Measurements from ENCODE around the gene ENTPD6.

Gene ENTPD6

DNA sequence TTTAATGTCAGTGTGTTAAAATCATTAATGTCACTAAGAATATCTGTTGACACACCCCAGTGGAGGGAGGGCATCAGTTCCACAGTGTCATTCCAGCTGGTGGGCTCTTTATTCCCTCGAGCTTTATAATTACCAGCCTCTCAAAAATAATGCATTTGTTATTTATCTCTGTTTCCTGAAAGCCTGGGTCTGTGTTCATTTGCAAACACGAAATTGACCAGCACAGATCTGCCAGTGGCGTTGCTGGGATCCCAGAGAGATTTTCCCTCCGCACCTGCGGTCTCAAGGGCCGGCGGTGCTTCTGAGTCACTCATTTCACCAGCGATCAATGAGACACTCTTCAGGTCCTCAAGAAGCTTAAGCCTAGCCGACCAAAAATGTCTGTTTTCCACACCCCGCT, 46.7 kb downstream of the ENTPD6 start:
- Histone ChIP-seq H4K20me1 (ENCODE audit: insufficient read depth, low read length) (no peaks in the 10 kb centered on the region), H3K4me1 (ENCODE audit: low read length) (peaks cover 15% of the 10 kb centered on the region), H3K27me3 (ENCODE audit: low read depth, low read length) (peaks cover 33% of the 10 kb centered on the region), H3K9me3 (ENCODE audit: insufficient read depth, low read length) (no peaks in the 10 kb centered on the region), H3K4me2 (ENCODE audit: low read length) (no peak overlapping the region), H3K36me3 (replicated peaks; ENCODE audit: low read depth, low read length) (no peaks in the 10 kb centered on the region), H3K79me2 (ENCODE audit: low read length) (no peaks in the 10 kb centered on the region), H2AFZ (ENCODE audit: low read depth, low read length) (no peak overlapping the region), H3K9ac (ENCODE audit: low read length) (no peak overlapping the region), H3K4me3 (ENCODE audit: low read length) (no peak overlapping the region), H3K27ac (ENCODE audit: low read length) (no peak overlapping the region)
- TF ChIP-seq, protein P1, sequence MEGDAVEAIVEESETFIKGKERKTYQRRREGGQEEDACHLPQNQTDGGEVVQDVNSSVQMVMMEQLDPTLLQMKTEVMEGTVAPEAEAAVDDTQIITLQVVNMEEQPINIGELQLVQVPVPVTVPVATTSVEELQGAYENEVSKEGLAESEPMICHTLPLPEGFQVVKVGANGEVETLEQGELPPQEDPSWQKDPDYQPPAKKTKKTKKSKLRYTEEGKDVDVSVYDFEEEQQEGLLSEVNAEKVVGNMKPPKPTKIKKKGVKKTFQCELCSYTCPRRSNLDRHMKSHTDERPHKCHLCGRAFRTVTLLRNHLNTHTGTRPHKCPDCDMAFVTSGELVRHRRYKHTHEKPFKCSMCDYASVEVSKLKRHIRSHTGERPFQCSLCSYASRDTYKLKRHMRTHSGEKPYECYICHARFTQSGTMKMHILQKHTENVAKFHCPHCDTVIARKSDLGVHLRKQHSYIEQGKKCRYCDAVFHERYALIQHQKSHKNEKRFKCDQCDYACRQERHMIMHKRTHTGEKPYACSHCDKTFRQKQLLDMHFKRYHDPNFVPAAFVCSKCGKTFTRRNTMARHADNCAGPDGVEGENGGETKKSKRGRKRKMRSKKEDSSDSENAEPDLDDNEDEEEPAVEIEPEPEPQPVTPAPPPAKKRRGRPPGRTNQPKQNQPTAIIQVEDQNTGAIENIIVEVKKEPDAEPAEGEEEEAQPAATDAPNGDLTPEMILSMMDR (IDR thresholded peaks at IDR 0.05; ENCODE audit: low read depth, low read length) = no peak
- no peak for TF ChIP-seq EZH2phosphoT487 (IDR thresholded peaks at IDR 0.05; ENCODE audit: low read depth)

DNA sequence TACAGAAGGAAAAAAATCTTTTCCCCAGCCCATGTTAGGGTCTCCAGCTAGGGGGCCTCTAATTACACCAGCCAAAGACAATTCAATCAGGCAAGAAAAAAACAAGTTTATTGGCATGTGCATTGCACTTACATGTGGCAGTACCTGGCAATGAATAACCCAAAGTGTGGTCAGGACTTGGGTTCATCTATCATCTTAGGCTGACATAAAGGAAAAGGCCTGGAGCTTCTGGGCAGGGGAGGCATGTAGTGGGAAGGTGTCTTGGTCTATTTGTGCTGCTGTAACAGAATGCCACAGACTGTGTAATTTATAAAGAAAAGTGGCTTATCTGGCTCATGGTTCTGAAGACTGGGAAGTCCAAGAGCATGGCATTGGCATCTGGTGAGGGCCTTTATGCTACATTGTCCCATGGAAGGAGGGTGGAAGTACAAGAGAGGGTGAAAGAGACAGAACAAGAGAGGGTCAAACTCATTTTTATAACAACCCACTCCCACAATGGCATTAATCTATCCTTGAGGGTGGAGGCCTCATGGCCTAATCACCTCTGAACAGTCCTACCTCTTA, 48.0 kb downstream of the ENTPD6 start:
- no peak overlapping the region for H3K9ac ChIP-seq (ENCODE audit: low read length)
- H3K79me2 ChIP-seq (ENCODE audit: low read length) = peaks cover under 1% of the 10 kb centered on the region; the same call in 1 of the 2 replicates

DNA sequence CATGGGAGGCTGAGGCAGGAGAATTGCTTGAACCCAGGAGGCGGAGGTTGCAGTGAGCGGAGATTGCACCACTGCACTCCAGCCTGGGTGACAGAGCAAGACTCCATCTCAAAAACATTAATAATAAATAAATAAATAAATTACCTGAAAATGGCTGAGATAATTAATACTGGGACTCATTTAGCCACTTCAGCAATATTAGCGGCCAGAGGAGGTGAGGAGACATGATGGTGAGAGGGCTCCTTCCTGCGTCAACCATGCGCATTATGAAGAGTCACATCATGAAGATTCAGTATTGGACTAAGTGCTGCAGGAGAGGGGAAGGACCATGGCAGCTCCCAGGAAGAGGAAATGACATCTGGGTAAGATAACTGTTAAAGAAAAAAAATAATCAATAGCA, 49.5 kb downstream of the ENTPD6 start:
- Histone ChIP-seq H3K9me3 (ENCODE audit: insufficient read depth, low read length) (no peaks in the 10 kb centered on the region), H3K4me1 (ENCODE audit: low read length) (peaks cover 24% of the 10 kb centered on the region), H3K36me3 (replicated peaks; ENCODE audit: low read depth, low read length) (no peaks in the 10 kb centered on the region), H3K4me2 (ENCODE audit: low read length) (no peak overlapping the region), H3K79me2 (ENCODE audit: low read length) (peaks cover 14% of the 10 kb centered on the region), H3K27me3 (ENCODE audit: low read depth, low read length) (peaks cover 32% of the 10 kb centered on the region), H3K4me3 (ENCODE audit: low read length) (no peak overlapping the region), H3K9ac (ENCODE audit: low read length) (no peak overlapping the region), H3K27ac (ENCODE audit: low read length) (no peak overlapping the region), H2AFZ (ENCODE audit: low read depth, low read length) (no peak overlapping the region), H4K20me1 (ENCODE audit: insufficient read depth, low read length) (no peaks in the 10 kb centered on the region)
- no peak for TF ChIP-seq EZH2phosphoT487 (IDR thresholded peaks at IDR 0.05; ENCODE audit: low read depth)
- TF ChIP-seq, protein P1 (IDR thresholded peaks at IDR 0.05; ENCODE audit: low read depth, low read length) = no peak

More for the DNA sequence above, 48.0 kb downstream of the ENTPD6 start:
- Histone ChIP-seq H3K9me3 (ENCODE audit: insufficient read depth, low read length) (no peaks in the 10 kb centered on the region), H3K27me3 (ENCODE audit: low read depth, low read length) (peaks cover 32% of the 10 kb centered on the region), H3K27ac (ENCODE audit: low read length) (no peak overlapping the region), H2AFZ (ENCODE audit: low read depth, low read length) (no peak overlapping the region), H3K4me3 (ENCODE audit: low read length) (no peak overlapping the region), H4K20me1 (ENCODE audit: insufficient read depth, low read length) (no peaks in the 10 kb centered on the region), H3K36me3 (replicated peaks; ENCODE audit: low read depth, low read length) (no peaks in the 10 kb centered on the region), H3K4me2 (ENCODE audit: low read length) (no peak overlapping the region), H3K4me1 (ENCODE audit: low read length) (peaks cover 16% of the 10 kb centered on the region)
- TF ChIP-seq EZH2phosphoT487 (IDR thresholded peaks at IDR 0.05; ENCODE audit: low read depth) = no peak
- TF ChIP-seq, protein P1 (IDR thresholded peaks at IDR 0.05; ENCODE audit: low read depth, low read length) = no peak

DNA sequence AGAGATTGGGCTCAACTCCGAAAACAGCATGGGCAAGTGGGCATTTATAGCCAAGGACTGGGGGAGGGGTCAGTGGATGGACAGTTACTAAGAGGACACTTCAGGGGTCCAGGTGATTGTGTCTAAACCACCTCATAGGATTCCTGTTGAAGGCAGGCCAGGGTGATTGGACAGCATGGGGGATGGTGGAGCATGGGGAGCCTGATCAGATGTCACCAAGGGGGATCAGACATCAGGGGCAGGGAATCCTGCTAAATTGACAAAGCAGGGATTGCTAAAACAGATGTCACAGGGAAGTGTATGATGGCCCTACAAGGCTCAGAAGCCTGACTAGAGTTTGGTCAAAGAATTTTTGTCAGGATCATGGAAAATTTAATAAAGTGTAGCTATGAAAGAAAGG, 49.9 kb downstream of the ENTPD6 start:
- no peaks in the 10 kb centered on the region for H3K9me3 ChIP-seq (ENCODE audit: insufficient read depth, low read length)
- H3K27me3 ChIP-seq (ENCODE audit: low read depth, low read length) = peaks cover 32% of the 10 kb centered on the region
- no peaks in the 10 kb centered on the region for H3K36me3 ChIP-seq (replicated peaks; ENCODE audit: low read depth, low read length)
- peaks cover 24% of the 10 kb centered on the region for H3K4me1 ChIP-seq (ENCODE audit: low read length)
- TF ChIP-seq EZH2phosphoT487 (IDR thresholded peaks at IDR 0.05; ENCODE audit: low read depth) = no peak
- TF ChIP-seq, protein P1 (IDR thresholded peaks at IDR 0.05; ENCODE audit: low read depth, low read length) = no peak
- no peak overlapping the region for H3K27ac ChIP-seq (ENCODE audit: low read length)
- no peak overlapping the region for H3K4me3 ChIP-seq (ENCODE audit: low read length)
- H4K20me1 ChIP-seq (ENCODE audit: insufficient read depth, low read length) = no peaks in the 10 kb centered on the region
- H3K4me2 ChIP-seq (ENCODE audit: low read length) = no peak overlapping the region
- H3K9ac ChIP-seq (ENCODE audit: low read length) = no peak overlapping the region
- H3K79me2 ChIP-seq (ENCODE audit: low read length) = peaks cover 19% of the 10 kb centered on the region
- H2AFZ ChIP-seq (ENCODE audit: low read depth, low read length) = no peak overlapping the region

All from OCI-LY3 (cell line).